SIG-M5 treated with dmso at 0.1 percent for 504 hours (cell line): ENCODE results near the gene RPP21.
"Not testable (repeated sequence)": the region's sequence is repeated elsewhere in the genome, so short reads cannot be mapped to it uniquely, and the experiment has no call there.

Experiments used
- DNase-seq: peaks from one replicate; lab custom pipeline; 2025; ENCODE audit not compliant: unreplicated experiment; lab: John Stamatoyannopoulos, UW

RPP21 gene

DNA sequence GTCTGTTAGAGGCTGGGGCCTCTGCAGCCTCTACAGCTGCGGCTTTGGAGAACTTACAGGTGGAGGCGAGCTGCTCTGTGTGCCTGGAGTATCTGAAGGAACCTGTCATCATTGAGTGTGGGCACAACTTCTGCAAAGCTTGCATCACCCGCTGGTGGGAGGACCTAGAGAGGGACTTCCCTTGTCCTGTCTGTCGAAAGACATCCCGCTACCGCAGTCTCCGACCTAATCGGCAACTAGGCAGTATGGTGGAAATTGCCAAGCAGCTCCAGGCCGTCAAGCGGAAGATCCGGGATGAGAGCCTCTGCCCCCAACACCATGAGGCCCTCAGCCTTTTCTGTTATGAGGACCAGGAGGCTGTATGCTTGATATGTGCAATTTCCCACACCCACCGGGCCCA is 15.6 kb upstream of the RPP21 start:
- DNase-seq: peak; percentile 34

DNA sequence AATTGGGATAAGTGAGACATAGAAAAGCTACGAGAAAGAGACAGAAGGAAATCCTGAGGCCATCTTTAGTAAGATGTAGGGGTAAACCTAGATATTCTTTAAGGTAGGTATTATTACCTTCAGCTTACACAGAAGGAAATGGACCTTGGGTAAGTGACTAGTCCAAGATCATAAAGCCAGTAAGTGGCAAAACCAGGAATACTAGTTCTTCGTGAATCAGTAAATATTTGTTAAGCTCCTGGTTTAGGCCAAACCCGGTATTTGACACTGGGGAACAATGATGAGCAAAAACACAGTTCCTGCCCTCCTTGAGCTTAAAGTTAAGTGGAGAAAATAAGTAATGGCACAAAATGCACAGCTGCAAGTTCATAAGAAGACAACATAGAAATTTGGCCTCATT is 13.0 kb upstream of the RPP21 start:
- no peak for DNase-seq

GRCh38 chr6:30334075-30334783 is 10.7 kb upstream of the RPP21 start:
- no peak for DNase-seq

DNA sequence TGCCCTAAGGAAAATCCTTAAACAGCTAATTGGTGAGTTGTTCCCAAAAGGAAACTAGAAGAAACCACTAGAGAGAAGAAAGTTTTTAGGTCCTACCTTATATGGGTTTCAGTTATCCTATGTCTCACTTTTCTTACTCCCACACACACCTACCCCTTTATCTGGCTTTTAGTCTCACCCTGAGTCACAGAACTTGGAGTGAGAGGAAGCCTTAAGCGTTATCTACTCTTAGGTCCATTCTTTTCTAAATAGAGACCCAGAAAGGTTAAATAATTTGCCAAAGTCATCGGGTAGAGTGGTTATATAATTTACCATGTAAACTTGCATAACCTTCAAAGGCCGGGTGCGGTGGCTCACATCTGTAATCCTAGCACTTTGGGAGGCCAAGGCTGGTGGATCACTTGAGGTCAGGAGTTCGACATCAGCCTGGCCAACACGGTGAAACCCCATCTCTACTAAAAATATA is 4.3 kb upstream of the RPP21 start:
- DNase-seq: no peak

DNA sequence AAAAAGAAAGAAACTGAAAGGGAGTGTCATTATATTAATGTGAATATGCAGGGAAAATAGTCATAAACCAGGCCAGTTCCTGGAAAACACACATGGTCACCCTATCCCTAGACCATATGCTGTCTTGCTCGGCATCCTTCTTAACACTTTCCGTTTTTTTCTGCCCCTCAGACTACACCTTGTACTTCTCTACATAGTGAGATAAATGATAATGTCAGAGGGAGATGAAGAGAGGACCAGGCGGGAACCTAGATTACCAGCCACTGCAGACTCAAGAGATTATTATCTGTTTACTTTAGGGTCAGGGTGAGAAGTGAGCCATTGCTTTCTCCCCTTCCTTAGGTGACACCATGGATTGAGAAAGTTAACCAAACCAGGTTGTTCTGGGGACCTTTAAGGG is 3.7 kb upstream of the RPP21 start:
- no peak for DNase-seq

DNA sequence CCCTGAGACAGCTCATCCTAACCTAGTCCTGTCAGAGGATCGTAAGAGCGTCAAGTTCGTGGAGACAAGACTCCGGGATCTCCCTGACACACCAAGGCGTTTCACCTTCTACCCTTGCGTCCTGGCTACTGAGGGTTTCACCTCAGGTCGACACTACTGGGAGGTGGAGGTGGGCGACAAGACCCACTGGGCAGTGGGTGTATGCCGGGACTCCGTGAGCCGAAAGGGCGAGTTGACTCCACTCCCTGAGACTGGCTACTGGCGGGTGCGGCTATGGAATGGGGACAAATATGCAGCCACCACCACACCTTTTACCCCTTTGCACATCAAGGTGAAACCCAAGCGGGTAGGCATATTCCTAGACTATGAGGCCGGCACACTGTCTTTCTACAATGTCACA is 3.2 kb upstream of the RPP21 start:
- DNase-seq: no peak

- DNase-seq: no peak
These were observed 627 bp upstream of the RPP21 start for GRCh38 chr6:30344191-30344867.

DNA sequence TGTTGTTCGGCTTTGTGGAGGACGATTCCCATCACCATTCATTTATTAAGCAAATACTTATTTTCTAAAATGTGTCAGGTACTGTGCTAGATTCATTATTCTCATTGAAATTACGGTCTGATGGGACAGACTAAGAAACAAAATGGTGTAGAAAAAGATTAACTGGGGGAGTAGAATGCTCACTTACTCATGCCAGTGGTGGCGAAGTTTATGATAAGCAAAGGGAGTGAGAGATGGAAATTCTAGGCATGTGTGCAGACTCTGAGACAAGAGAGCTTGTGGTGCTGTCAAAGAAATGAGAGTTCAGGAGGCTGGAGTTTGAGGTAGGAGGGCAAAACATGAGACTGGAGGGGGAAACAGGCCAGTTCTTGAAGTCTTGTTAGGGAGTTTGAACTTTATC is 896 bp downstream of the RPP21 start:
- DNase-seq: no peak

- DNase-seq: no peak
These were observed 4.0 kb downstream of the RPP21 start for GRCh38 chr6:30348957-30349356.

DNA sequence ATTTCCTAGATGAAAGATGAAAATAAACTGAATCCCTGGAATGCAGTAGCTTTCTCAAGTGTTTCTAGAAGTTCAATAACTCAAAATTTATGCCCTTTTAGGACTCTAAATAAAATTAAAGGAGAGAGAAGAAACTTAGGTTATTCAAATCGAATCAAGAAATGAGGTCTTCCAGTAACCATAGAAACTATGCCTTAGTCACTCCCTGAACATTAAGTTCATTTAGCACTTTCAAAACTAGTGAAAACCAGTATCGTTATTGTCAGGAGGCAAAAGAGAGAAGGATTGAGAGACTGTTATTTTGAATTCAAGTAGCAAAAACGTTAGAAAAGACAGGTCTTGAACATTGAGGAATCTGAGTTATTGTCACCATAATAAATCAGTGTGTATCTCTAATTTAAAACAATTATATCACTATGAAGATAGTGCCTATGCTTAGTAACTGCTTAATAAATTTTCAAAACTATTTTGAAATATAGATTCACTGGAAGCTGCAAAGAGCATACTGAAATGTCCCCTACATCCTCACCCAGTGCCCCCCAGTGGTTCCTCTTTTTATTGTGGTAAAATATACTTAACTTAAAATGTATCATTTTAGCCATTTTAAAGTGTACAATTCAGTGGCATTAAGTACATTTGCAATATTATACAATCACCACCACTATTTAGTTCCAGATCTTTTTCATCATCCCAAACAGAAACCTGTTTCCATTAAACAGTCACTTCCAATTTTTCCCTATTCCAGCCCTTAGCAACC is 4.6 kb downstream of the RPP21 start:
- peak; percentile 6 for DNase-seq

- DNase-seq: no peak
These were observed 5.6 kb downstream of the RPP21 start for GRCh38 chr6:30350524-30350923.

DNA sequence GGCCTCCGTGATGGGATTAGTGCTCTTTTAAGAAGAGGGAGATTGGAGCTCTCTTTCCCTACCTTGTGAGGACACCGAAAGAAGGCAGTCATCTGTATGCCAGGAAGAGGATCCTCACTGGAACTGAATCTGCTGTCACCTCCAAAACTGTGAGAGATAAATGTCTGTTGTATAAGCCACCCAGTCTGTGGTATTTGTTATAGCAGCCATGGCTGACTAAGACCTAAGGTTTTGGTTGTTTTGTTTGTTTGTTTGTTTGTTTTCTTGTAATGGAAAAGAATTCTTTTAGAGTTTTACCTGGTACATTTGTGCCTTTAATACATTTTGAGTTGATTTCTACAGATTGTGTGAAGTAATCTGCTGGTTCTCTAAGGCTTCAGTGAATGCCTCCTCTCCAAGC is 7.6 kb downstream of the RPP21 start:
- no peak for DNase-seq

DNA sequence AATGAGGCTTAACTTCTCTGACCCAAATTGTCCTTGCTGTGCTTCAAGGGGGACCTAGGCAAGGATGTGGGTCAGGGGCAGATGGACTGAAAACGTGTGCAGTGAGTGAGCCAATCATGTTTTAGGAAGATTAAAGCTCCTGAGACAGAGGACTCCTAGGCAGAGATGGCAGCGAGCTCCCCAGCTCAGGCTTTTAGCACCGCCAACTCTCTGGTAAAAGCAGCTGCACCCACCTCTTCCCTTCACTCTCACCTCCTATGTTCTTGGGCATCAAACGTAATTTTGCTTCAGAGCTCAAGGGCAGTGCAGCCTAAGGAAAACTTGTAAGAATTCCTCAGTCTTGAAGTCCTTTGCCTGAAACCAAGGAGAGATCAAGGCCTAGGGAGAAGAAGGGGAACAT is 10.3 kb downstream of the RPP21 start:
- no peak for DNase-seq

DNA sequence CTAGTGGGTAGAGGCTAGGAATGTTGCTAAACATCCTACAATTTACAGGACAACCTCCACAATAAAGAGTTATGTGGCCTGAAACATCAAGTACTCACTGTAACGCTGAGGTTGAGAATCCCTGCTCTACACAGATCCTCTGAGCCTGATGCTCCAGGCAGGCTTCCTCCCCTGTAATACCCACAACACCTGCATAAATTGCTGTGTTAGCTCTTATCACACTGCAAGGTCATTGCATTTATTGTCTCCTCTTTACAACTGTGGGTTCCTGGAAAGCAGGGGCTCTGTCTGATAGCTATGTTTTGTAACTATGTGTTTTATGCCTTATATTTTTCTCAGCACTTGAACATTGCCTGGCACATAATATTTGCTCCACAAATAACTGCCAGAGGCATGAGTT is 11.6 kb downstream of the RPP21 start:
- no peak for DNase-seq

DNA sequence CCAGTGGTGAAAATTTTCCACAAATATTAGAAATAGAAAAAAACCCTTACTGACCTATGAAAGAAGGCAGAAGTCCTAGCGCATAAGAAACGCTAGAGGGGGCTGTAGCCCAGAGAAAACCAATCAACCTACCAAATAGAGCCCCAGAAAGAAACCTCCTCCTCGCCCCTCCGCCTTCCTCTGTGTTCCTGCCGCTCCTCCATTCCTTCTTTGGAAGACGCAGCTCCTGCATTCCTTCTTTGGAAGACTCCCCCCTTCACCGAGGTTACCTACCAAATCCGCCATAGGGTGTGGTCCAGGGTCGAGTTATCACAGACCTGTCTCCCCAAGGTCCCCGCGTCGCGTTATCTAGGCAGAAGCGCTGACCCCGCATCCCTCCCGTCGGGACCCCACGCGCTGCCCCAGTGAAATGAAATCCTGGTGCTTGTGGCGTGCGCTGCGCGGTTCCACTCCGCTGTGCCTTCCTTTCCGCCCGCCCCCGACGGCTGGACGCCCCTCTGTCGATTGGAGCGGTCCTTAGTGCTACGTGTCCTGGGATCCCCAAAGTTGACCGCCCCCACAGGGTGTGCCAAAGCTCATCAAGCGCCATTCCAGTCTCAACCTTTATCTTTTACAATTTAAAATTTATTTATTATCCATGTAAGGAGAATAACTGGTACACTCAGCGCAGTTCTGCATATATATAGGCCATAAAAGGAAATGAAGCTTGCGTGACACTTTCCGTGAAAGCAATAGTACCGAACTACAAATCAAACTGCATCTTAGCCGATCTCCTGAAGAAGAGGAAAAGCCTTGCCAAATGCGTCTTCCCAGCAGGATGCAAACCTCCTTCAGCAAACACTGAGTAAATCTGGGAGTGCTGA is 13.0 kb downstream of the RPP21 start:
- DNase-seq: peak; percentile 57

DNA sequence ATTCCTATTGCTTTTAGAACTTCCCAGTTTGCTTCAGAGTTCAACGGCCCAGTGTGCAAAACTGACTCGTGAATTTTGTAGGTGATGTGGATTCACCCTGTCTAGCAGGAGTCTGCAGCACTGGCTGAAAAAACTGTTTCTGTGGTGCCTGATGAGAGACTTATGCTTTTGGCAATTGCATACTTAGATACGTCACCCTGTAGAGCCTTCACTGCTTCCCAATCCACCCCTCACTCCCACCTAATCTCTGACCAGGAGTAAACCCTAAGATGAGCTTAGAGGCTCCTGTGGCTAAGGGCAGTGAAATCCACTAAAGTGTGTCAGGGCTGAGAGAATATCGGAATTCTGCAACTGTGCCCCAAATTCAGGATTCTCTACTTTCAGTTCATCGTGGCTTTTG is 14.3 kb downstream of the RPP21 start:
- no peak for DNase-seq

DNA sequence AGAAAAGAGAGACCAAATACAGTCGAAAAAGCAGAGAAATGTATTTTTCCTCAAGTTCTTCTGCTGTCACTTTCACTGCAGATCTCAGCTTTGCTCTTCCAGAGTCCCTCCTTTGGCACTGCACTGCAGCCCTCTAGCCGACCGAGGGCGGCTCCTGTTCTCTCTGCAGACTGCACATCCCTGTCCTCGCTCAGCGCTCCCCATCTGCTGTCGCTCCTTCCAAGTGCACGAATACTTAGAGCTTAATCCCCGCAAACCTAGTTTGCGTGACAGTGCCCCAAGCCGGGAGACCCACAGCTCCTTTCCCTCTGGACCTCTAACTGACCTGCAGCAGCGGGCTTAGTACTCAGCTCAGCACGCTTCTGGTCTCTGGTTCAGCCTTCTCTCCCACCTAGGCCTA is 15.2 kb downstream of the RPP21 start:
- no peak for DNase-seq

GRCh38 chr6:30361661-30362060 is 16.7 kb downstream of the RPP21 start:
- DNase-seq: no peak

- DNase-seq: no peak
These were observed 18.5 kb downstream of the RPP21 start for GRCh38 chr6:30363459-30363858.

GRCh38 chr6:30364591-30364990 is 19.6 kb downstream of the RPP21 start:
- DNase-seq: peak; percentile 7

- not testable (repeated sequence) for DNase-seq
These were observed 24.3 kb downstream of the RPP21 start for GRCh38 chr6:30369280-30369679.
